SW480 (cell line): ENCODE measurements around the gene MKS1.

Experiments
- DNase-seq: peaks from one replicate; pipeline ENCODE4 v3.0.0-alpha.2; 2016; ENCODE audit warnings: low spot score

The MKS1 gene

DNA sequence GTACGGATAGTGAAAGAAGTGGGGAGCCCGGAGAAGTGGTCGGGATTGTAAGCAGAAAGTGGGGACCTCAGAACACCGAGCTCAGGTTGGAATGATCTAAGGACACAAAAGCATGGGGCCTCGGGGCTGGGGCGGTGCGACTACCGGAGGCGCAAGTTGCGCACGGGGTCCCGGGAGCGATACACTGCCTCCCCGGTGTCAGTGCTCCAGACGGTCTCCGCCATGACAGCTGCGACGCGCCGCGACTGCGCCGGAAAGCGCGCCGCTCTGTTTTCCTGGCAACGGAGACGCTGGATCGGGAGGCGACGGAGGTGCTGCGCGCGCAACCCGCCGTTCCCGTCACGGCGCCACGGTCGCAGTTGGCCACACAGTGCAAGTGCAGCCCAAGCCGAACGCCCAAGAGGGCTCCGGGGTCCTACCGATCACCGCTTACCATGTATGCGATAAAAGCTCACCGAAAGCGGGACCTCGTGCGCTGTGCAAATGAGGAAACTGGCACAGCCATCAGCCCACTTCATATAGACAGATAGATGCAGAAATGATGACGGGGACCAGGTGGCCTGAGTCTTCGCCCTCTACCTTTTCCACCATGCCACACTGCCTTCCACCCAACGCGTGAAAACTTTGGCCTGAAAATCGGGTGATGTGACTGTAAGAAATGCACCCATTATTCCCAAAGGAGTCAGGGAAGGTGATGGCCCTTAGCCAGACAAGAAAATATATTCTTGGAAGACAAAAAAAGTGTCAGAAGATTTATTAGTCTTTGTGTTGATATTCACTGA is at the start of gene MKS1:
TSS of gene MKS1 (minus strand) at position 249 of the 782 bp plus-strand sequence. CDS start at position 224, 25 bp downstream.
- DNase-seq = peak; percentile 91

GRCh38 chr17:58268326-58268725 is 49.3 kb upstream of the MKS1 start:
- DNase-seq = no peak

DNA sequence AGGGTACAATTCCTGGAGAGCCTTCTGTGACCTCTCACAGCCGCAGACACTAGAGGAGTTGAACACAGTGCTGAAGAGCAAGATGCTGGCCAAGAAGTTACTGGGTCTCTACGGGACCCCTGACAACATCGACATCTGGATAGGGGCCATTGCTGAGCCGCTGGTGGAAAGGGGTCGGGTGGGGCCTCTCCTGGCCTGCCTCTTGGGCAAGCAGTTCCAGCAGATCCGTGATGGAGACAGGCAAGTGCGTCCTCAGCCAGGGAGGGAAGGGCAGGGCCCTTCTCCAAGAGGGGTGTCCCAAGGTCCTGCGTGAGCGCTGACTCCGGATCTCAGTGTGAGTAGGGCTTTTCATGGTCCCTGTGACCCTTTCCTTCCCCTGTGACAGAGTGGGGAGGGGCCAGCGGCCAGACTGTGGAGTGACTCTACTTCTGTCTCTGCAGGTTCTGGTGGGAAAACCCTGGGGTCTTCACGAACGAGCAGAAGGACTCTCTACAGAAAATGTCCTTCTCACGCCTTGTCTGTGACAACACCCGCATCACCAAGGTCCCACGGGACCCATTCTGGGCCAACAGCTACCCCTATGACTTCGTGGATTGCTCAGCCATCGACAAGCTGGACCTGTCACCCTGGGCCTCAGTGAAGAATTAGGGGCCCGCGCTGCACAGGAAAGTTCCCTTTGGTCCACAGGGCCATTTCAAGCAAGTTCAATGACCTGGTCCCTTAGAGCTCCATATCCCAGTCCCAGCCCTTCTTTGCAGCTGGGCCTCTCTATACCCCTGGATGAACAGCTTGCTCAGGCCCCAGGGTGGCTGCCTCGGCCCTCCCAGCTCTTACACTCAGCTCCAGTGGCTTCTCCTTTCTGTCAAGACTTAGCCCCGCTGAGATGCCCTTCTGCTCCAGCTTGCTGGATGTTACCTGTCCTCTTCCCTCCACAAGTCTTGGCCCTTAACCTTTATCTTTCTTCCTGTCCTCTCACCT is 48.6 kb upstream of the MKS1 start:
- DNase-seq = no peak

GRCh38 chr17:58265902-58266875 is 47.1 kb upstream of the MKS1 start:
- no peak for DNase-seq

GRCh38 chr17:58265271-58265670 is 46.2 kb upstream of the MKS1 start:
- DNase-seq = no peak

- no peak for DNase-seq
Measured at GRCh38 chr17:58264407-58265103, 45.5 kb upstream of the MKS1 start.

- no peak for DNase-seq
Measured at GRCh38 chr17:58263773-58264172, 44.7 kb upstream of the MKS1 start.

- DNase-seq = no peak
Measured at GRCh38 chr17:58262149-58262548, 43.1 kb upstream of the MKS1 start.

DNA sequence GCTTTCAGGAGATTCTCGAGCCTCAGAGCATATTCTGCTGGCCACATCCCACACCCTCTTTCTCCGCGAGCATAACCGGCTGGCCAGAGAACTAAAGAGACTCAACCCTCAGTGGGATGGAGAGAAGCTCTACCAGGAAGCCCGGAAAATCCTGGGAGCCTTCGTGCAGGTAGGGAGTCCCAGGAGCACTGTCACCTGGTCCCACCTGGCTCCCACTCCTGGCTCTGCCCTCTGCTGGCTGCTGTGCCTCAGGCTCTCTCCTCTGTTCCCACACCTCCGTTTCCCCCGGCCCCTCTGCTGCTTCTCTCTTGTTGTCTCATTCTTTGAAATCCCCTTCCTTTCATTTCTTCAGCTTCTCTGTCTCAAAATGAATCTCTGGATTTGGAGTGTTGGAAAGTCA is 35.7 kb upstream of the MKS1 start:
- no peak for DNase-seq

- DNase-seq = no peak
Measured at GRCh38 chr17:58253082-58253481, 34.0 kb upstream of the MKS1 start.

DNA sequence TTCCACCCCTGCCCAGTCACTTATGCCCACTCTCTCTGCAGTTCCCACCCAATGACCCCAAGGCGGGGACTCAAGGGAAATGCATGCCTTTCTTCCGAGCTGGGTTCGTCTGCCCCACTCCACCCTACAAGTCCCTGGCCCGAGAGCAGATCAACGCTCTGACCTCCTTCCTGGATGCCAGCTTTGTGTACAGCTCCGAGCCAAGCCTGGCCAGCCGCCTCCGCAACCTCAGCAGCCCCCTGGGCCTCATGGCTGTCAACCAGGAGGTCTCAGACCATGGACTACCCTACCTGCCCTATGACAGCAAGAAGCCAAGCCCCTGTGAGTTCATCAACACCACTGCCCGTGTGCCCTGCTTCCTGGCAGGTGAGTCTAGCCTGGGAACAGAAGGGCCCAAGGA is 33.1 kb upstream of the MKS1 start:
- no peak for DNase-seq

GRCh38 chr17:58250344-58251011 is 31.4 kb upstream of the MKS1 start:
- no peak for DNase-seq

GRCh38 chr17:58249270-58250133 is 30.4 kb upstream of the MKS1 start:
- peak; percentile 11 for DNase-seq

- DNase-seq = no peak
Measured at GRCh38 chr17:58248955-58249269, 29.9 kb upstream of the MKS1 start.

- DNase-seq = no peak
Measured at GRCh38 chr17:58247511-58248363, 28.7 kb upstream of the MKS1 start.

DNA sequence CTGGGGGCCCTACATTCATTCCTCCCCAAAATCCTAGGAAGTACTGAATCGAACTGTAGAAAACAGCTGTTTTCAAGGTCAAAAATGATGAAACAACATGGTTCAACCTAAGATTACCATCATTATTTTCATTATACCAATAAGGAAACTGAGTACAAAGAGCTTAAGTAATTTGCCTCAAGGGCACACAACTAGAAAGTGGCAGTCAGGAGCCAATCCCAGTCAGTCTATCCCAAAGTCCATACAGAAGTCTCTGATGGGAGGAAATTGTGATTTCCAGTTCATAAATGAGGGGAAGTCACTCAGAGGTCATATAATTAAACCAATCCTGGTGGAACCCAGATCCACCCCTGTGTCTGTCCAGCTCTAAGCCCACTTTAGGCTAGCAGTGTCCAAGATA is 27.7 kb upstream of the MKS1 start:
- DNase-seq = no peak

- DNase-seq = no peak
Measured at GRCh38 chr17:58246104-58246740, 27.2 kb upstream of the MKS1 start.

GRCh38 chr17:58245428-58246103 is 26.5 kb upstream of the MKS1 start:
- no peak for DNase-seq
